ENCODE results near the gene CNPY1.
"Not testable (repeated sequence)": the region's sequence is repeated elsewhere in the genome, so short reads cannot be mapped to it uniquely, and the experiment has no call there.

CNPY1 gene

GRCh38 chr7:155577509-155577905 is 31.1 kb upstream of the CNPY1 start:
- no peak for DNase-seq

DNA sequence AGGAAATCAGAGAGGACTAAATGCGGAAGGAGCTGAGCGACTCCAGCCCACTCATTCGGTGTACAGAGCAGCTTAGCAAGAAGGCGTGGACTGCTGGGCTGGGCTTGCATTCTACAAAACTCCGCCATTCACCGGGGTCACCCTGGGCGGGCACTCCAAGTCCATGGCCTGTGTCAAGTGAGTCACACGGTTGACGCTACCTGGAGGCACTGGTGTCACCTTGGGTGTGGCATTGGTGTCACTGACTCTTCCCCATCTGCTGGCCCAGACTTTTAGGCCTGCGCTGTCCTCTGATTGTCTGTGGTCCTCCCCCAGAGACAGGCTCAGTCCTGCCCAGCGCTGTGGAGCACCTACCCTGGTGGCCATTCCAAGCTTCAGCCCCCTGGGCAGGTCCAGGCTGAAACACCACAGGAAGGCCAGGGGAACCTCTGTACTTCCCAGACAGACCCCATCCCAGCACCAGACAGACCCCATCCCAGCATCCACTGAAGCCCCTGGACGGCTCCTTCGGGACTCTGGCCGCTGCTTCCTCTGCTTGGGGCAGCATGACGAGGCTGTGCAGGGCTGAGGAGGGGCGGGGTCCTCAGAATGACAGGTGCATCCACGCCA is 30.6 kb upstream of the CNPY1 start:
- no peak for DNase-seq

- DNase-seq = no peak
These were observed 30.1 kb upstream of the CNPY1 start for GRCh38 chr7:155576416-155576815.

DNA sequence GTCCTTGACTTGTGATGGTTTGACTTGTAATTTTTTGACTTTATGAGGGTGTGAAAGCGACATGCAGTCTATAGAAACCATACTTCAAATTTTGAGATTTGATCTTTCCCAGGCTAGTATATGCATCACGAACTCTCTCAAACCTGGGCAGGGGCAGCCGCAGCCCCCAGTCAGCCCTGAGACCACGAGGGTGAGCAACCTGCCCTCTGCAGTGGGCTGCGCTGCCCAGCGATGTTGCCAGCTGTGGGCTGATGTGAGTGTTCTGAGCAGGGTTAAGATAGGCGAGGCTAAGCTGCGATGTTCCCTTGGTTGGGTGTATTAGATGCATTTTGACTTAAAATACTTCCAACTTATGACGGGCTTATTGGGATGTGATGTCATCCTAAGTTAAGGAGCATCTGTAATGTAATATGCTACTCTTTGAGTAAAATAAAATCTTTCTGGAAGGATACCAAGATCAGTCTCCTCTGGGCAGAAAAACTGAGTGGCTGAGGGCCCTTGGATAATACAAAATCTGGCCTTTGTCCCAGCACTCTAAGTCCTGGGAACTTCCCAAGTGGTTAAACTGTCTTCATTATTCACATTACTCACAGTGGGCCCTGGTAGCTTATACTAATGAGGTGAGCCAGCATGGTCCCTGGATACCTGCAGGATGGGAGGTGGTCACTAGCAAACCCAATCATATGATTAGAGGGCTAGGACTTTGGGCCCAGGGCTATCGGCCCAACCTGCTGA is 28.4 kb upstream of the CNPY1 start:
- no peak for DNase-seq

DNA sequence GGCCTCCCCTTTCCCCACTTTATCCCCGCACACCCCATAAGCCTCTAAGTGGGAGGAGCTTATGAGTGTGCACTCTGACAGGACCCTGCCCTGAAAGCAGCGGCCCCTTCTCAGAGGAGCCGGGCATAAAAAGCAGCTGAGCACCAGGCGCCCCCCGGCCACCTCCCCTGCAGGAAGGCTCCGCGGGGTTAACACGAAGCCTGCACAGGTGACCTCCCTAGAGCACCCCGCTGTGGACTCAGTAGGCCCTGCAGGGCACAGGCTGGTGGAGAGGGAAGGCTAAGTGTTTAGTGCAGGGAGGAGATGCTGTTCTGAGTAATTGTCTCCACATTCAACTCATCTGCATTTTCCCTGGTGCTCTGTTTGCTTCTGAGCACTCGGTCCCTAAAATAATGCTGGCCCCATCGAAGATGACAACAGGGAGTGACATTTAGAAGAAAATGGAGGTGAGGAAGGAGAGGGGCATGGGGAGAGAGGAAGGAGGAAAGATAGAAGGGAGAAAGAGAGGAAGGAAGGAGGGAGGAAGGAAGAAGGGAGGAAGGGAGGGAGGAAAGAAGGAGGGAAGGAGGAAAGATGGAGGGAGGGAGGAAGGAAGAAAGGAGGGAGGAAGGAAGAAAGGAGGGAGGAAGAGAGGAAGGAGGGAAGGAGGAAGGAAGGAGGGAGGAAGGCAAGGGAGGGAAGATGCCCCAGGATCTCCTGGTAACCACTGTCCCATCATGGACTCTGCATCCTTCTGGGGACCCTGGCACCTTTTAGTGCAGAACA is 25.4 kb upstream of the CNPY1 start:
- DNase-seq = no peak

GRCh38 chr7:155570991-155571390 is 24.6 kb upstream of the CNPY1 start:
- no peak for DNase-seq

- DNase-seq = no peak
These were observed 24.0 kb upstream of the CNPY1 start for GRCh38 chr7:155570171-155570958.

DNA sequence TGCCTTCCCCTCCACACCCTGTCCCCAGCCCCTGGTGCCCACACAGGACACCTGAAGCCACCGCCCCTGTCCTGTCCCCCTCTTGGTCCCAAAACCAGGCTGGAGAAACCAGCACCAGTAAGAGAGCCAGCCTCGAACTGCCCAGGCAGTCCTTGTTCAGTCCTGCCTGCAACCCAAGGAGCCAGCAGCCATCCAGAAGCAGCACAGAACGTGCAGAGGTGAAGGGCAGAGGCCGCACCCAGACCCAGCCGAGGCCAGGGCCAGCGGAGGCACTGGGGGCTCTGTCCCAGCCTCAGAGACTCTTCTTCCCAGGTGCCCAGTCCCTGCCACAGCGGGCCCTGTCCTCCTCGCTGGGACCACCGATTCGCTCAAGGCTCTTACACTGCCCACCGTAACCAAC is 23.3 kb upstream of the CNPY1 start:
- DNase-seq = no peak

GRCh38 chr7:155568842-155569494 is 22.6 kb upstream of the CNPY1 start:
- no peak for DNase-seq

DNA sequence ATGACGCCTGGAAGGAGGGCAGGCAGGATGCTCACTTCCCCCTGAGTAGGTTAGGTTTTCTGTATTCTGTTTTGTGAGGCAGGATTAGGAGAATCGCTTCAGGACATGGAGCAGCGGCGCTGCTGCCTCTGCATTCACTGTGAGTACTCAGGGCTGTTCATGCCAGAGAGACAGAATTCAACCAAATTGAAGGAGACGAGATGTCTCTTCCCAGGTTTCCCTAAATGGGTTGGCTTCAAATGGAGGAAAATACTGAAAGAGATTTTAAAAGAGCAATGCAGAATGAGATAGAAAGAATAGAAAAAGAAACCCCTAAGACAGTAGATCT is 21.9 kb upstream of the CNPY1 start:
- no peak for DNase-seq

DNA sequence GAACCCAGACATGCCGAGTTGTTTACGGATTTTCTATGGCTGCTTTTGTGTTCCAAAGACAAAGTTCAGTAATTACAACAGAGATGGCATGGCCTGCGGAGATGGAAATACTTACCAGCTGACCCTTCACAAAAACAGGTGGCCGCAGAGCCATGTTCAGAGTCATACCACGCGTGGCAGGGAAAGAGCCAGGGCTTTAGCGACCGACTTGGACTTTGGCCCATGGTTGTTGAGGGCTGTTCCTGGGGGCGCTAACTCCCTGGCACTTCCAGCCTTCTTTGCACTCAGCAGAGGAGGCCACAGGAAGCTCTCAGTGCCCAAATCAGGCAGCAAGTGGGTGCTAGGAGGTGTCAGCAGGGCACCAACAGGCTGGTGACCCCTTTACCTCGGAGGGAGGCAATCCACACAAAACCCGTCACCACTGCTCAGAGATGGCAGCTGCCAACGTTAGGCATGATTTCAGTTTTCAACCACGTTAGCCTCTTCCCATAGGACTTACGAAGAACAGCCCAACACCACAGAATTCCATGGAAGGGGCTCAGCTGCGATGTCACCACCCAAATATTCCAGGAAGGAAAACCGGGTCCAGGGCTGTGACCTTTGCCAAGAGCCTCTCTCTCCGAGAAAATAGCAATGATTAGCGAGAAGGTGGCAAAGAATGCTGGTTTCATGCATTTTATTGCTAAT is 21.4 kb upstream of the CNPY1 start:
- DNase-seq = no peak

- no peak for DNase-seq
These were observed 19.9 kb upstream of the CNPY1 start for GRCh38 chr7:155566011-155566836.

- no peak for DNase-seq
These were observed 19.2 kb upstream of the CNPY1 start for GRCh38 chr7:155565596-155565995.

GRCh38 chr7:155562976-155563375 is 16.6 kb upstream of the CNPY1 start:
- DNase-seq = not testable (repeated sequence)

- no peak for DNase-seq
These were observed 15.7 kb upstream of the CNPY1 start for GRCh38 chr7:155562106-155562505.

DNA sequence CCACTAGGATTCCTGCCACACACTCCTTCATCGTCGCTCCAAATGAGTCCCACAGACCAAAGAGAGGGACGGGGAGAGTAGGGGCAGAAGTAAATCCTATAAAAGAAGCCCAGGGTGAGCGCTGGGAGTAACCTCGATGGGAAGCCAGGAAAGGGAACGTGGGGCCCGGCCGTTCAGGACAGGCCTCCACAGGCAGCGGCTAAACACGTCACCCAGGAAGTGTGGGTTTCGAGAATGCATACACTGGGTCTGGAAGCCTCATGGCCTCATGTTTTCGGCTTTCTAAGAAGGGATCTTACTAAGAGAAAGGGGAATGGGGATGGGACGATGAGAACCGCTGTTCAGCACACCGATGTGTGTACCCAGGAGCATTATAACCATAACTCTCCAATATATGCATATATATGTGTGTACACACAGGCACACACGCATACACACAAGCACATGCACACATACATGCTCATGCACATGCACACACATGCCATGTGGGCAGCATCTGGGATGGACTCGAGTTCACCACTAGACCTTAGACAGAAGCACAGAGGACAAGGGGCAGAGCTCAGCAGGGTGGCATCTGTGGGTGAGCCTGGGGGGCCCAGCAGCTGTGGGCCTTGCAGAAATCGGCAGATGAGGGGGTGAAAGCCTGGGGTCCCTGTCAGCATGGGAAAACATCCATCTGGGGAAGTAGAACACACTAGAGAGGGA is 14.8 kb upstream of the CNPY1 start:
- no peak for DNase-seq

DNA sequence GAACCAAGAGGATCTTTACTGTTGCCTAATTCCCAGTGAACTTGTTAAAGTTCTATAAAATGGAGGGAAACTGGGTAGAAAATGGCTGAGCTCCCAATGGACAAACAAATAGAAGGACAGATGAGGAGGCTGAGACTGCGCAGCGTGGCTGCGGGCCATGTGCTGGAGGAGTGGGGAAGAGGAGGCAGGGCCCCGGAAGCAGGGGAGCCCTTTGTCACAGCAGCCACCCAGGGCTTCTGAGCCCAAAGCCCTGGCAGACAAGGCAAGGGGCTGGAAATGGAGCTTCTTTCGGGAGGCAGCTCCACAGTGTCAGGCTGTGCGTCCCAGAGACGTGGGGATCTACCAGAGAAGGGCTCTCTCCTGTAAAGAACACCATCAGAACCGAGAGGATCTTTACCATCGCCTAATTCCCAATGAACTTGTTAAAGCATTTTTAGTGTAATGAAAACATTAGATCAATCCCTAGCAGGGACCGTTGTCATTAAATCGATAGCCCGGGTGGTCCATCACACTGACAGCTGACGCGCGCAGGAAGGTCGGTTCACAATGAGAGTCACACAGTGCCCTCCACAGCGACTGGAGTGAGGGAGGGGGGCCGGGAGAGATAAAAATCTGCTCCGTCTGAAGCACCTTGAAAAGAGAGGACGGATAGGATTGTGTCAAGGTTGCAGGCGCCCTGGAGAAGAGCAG is 14.0 kb upstream of the CNPY1 start:
- DNase-seq = no peak

DNA sequence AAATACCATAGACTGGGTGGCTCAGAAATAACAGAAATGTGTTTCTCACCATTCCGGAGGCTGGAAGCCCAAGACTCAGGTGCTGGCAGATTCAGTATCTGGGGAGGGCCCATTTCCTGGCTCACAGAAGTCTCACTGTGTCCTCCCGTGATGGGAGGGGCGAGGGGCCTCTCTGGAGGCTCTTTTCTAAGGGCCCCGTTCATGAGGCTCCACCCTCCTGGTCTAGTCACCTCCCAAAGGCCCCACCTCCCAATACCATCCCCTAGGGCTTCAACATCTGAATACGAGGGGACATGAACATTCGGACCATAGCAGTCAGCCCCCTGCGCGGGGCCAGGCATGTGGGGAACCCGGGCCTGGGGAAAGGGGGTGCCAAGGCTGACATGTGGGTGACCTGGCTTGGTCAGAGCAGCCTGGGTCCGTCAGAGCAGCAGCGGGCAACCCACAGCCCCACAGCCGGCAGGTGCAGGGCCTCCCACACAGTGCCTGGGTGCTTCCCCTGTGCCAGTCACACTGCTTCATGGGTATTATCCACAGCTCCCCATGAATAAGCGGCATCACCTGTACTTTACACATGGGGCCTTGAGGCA is 13.3 kb upstream of the CNPY1 start:
- no peak for DNase-seq

DNA sequence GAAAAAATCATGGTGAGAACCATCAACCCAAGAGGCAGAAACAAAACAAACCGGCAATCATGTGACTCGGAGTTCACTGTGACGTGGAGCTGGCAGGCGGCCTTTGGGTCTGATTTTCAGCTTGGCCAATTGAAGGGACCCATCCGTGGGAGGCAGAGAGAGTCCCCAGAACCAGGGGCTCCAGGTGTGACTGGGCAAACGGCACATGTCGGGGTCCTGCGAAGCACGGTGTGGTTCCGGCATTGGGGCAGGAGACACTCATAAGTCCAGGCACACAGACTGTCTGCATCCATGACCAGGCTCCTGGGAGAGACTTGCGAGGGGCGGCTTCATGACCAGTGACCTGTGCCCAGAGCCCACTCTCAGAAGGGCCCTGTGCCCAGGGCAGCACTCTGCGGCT is 12.6 kb upstream of the CNPY1 start:
- DNase-seq = no peak

DNA sequence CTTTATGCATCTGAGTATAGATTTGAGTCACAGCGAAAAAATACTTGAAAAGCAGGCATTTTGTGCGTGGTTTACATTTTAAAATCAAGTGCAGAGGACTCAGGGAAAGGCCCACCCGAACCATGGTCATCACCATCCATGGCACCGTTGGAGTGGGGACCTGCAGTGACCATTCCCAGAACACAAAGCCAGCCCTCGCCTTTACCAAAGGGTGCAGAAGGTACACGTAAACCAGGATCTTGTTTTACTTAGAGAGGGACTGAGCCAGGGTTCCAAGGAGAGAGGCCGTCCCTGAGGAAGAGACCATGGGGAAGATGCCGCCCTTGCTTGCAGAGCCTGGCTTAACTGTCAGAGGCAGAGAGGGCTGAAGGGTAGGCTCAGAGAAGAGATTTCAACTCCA is 12.0 kb upstream of the CNPY1 start:
- DNase-seq = no peak
